H1 (cell line): ENCODE data around the gene KLF12. TPM values are rescaled to one million over a fixed set of nuclear protein-coding genes. Genes with fewer than 3 reads are reported as not detected.

Source experiments
- CTCF ChIA-PET: fragments of 300-600 bp; sonication (Branson Sonifier 250); formaldehyde crosslinking; loops from one replicate; lab custom pipeline; 2021; ENCODE audit not compliant: partially characterized antibody; lab: Charles Lee
- POLR2A ChIA-PET: fragments of 300-600 bp; sonication (Branson Sonifier 250); formaldehyde crosslinking; loops from one replicate; lab custom pipeline; 2021; ENCODE audit warnings: inconsistent platforms; ENCODE audit not compliant: partially characterized antibody; lab: Charles Lee
- DNase-seq, 2 experiments: peaks; one replicate each; pipeline versions ENCODE4 v3.0.0 to v3.0.0-alpha.2; 2010 to 2022; ENCODE audit warnings: low spot score in 2 of 2, low read depth in 1 of 2, mixed read lengths in 1 of 2
- FAIRE-seq: peaks from 2 replicates; lab custom pipeline; 2011; peaks lifted over from hg19 to GRCh38; lab: Jason Lieb, UNC
- H2AFZ ChIP-seq: 2 replicates; pipeline ENCODE4 v1.8.1; 2012; ENCODE audit warnings: low read length, inconsistent platforms
- H2AK5ac ChIP-seq: 2 replicates; pipeline ENCODE4 v1.6.1; 2013; ENCODE audit warnings: low read depth, low read length
- H2BK120ac ChIP-seq: replicated peaks from 2 replicates; pipeline ENCODE3; 2013; ENCODE audit warnings: low read depth, low read length, inconsistent platforms
- H2BK12ac ChIP-seq: 2 replicates; pipeline ENCODE4 v1.6.1; 2013; ENCODE audit warnings: low read depth, low read length
- H2BK15ac ChIP-seq: 2 replicates; pipeline ENCODE4 v1.6.1; 2013; ENCODE audit warnings: low read length
- H2BK20ac ChIP-seq: 2 replicates; pipeline ENCODE4 v1.6.1; 2013; ENCODE audit warnings: low read length
- H2BK5ac ChIP-seq: 2 replicates; pipeline ENCODE4 v1.6.1; 2013; ENCODE audit warnings: low read depth, low read length
- H3K14ac ChIP-seq: 2 replicates; pipeline ENCODE4 v1.6.1; 2013; ENCODE audit warnings: inconsistent platforms; ENCODE audit not compliant: insufficient read length
- H3K18ac ChIP-seq: 2 replicates; pipeline ENCODE4 v1.6.1; 2013; ENCODE audit warnings: low read length; ENCODE audit errors: extremely low read depth
- H3K23ac ChIP-seq: 2 replicates; pipeline ENCODE4 v1.6.1; 2013; ENCODE audit warnings: inconsistent platforms; ENCODE audit not compliant: insufficient read length
- H3K23me2 ChIP-seq: 2 replicates; pipeline ENCODE4 v1.6.1; 2013; ENCODE audit warnings: low read depth, low read length
- H3K27ac ChIP-seq: 2 replicates; pipeline ENCODE4 v1.6.1; 2011; ENCODE audit warnings: low read depth, low read length, inconsistent platforms
- H3K27me3 ChIP-seq, 4 experiments: replicated peaks in 1 of 4; 1 replicate in 1 of 4; 2 replicates in 3 of 4; pipeline versions ENCODE4 v1.6.1 to v1.8.1; 2011 to 2013; ENCODE audit warnings: low read length in 3 of 4, mild to moderate bottlenecking in 3 of 4, inconsistent platforms in 2 of 4, mixed read lengths in 2 of 4, moderate library complexity in 1 of 4; ENCODE audit not compliant: control insufficient read depth in 3 of 4, insufficient read depth in 3 of 4; ENCODE audit errors: extremely low read depth in 1 of 4
- H3K36me3 ChIP-seq, 4 experiments: 2 replicates each; pipeline versions ENCODE4 v1.6.1 to v1.8.1; 2011 to 2013; ENCODE audit warnings: mild to moderate bottlenecking in 4 of 4, low read length in 3 of 4, moderate library complexity in 2 of 4, control low read depth in 1 of 4, inconsistent platforms in 1 of 4; ENCODE audit not compliant: insufficient read depth in 4 of 4, control insufficient read depth in 2 of 4
- H3K4ac ChIP-seq: replicated peaks from 2 replicates; pipeline ENCODE3; 2013; ENCODE audit warnings: low read length, low read depth, mixed read lengths, inconsistent platforms; ENCODE audit not compliant: insufficient read length
- H3K4me1 ChIP-seq, 4 experiments: replicated peaks in 1 of 4; 1 replicate in 1 of 4; 2 replicates in 3 of 4; pipeline versions ENCODE4 v1.6.1 to v1.8.1; 2011 to 2013; ENCODE audit warnings: low read length in 3 of 4, inconsistent platforms in 2 of 4, mixed read lengths in 1 of 4; ENCODE audit not compliant: insufficient read depth in 4 of 4, control insufficient read depth in 3 of 4
- H3K4me2 ChIP-seq, 2 experiments: 2 replicates each; pipeline versions ENCODE4 v1.6.1 to v1.8.1; 2011 to 2013; ENCODE audit warnings: low read depth in 2 of 2, low read length in 2 of 2, control low read depth in 1 of 2, inconsistent platforms in 1 of 2, mild to moderate bottlenecking in 1 of 2; ENCODE audit not compliant: insufficient read depth in 1 of 2
- H3K4me3 ChIP-seq, 4 experiments: fragments of 200-600, 300-600 bp in 1 of 4; sonication (generic), shearing (Covaris generic), sonication (Bioruptor Twin) in 1 of 4; 2 replicates each; pipeline versions ENCODE4 v1.5.1 to v1.8.1; 2011 to 2016; ENCODE audit warnings: low read length in 4 of 4, low read depth in 3 of 4, control low read depth in 2 of 4, inconsistent platforms in 2 of 4, mild to moderate bottlenecking in 2 of 4, mixed read lengths in 1 of 4, moderate library complexity in 1 of 4; ENCODE audit not compliant: insufficient read depth in 2 of 4; ENCODE audit errors: extremely low read depth in 1 of 4
- H3K56ac ChIP-seq: replicated peaks from 2 replicates; pipeline ENCODE3; 2013; ENCODE audit warnings: low read depth, mild to moderate bottlenecking, mixed read lengths, low read length, inconsistent platforms; ENCODE audit not compliant: insufficient read length
- H3K79me1 ChIP-seq: 2 replicates; pipeline ENCODE4 v1.6.1; 2013; ENCODE audit warnings: low read depth, low read length, control low read depth
- H3K79me2 ChIP-seq, 2 experiments: 2 replicates each; pipeline versions ENCODE4 v1.6.1 to v1.8.1; 2012 to 2013; ENCODE audit warnings: low read length in 2 of 2, mild to moderate bottlenecking in 2 of 2, inconsistent platforms in 1 of 2; ENCODE audit not compliant: insufficient read depth in 2 of 2, control insufficient read depth in 1 of 2
- H3K9ac ChIP-seq, 4 experiments: replicated peaks in 1 of 4; 1 replicate in 1 of 4; 2 replicates in 3 of 4; pipeline versions ENCODE4 v1.6.1 to v1.8.1; 2011 to 2013; ENCODE audit warnings: low read depth in 3 of 4, low read length in 3 of 4, control low read depth in 2 of 4, mild to moderate bottlenecking in 2 of 4, moderate library complexity in 2 of 4, inconsistent platforms in 1 of 4; ENCODE audit errors: extremely low read depth in 1 of 4
- H3K9me3 ChIP-seq, 2 experiments: 2 replicates each; pipeline versions ENCODE4 v1.6.1 to v1.8.1; 2012 to 2013; ENCODE audit warnings: mild to moderate bottlenecking in 2 of 2, moderate library complexity in 2 of 2, control low read depth in 1 of 2, inconsistent platforms in 1 of 2, low read depth in 1 of 2, low read length in 1 of 2, mixed read lengths in 1 of 2; ENCODE audit not compliant: insufficient read depth in 2 of 2
- H4K20me1 ChIP-seq, 2 experiments: replicated peaks in 1 of 2; 2 replicates each; pipeline versions ENCODE3 to v1.8.1; 2011 to 2013; ENCODE audit warnings: inconsistent platforms in 2 of 2, low read length in 2 of 2, mild to moderate bottlenecking in 1 of 2; ENCODE audit not compliant: insufficient read depth in 2 of 2, control insufficient read depth in 1 of 2
- H4K5ac ChIP-seq: 2 replicates; pipeline ENCODE4 v1.6.1; 2013; ENCODE audit warnings: low read length, low read depth, mixed read lengths, inconsistent platforms; ENCODE audit not compliant: insufficient read length
- H4K8ac ChIP-seq: 2 replicates; pipeline ENCODE4 v1.8.0; 2013; ENCODE audit warnings: mild to moderate bottlenecking, moderate library complexity, low read length, inconsistent platforms; ENCODE audit not compliant: insufficient read depth; ENCODE audit errors: extremely low read depth
- H4K91ac ChIP-seq: replicated peaks from 2 replicates; pipeline ENCODE3; 2013; ENCODE audit warnings: low read length, mixed read lengths, inconsistent platforms; ENCODE audit not compliant: insufficient read length
- ATF3 ChIP-seq: IDR thresholded peaks from 2 replicates; pipeline ENCODE4 v1.6.1; 2011; ENCODE audit warnings: low read depth, mild to moderate bottlenecking, low read length; ENCODE audit not compliant: insufficient read depth
- CREB1 ChIP-seq: IDR thresholded peaks from 2 replicates; pipeline ENCODE4 v1.6.1; 2012; ENCODE audit warnings: inconsistent platforms
- KDM5A ChIP-seq: fragments of 200-600 bp; IDR thresholded peaks from 2 replicates; pipeline ENCODE4 v1.7.1; 2012; ENCODE audit warnings: mild to moderate bottlenecking, low read length, inconsistent platforms, mixed read lengths
- TCF12 ChIP-seq: IDR thresholded peaks from 2 replicates; pipeline ENCODE4 v1.6.1; 2011; ENCODE audit warnings: low read depth, mild to moderate bottlenecking, low read length
- WGBS, 2 experiments: shearing (Covaris generic) in 1 of 2; methylation state at CpG; one replicate each; pipeline versions ENCODE4 v1.1.6 to v1.1.7; 2013 to 2015; ENCODE audit warnings: low lambda C conversion rate in 2 of 2, mixed read lengths in 2 of 2, inconsistent platforms in 1 of 2, low coverage in 1 of 2, missing lambda C conversion rate in 1 of 2; ENCODE audit not compliant: insufficient replicate concordance in 2 of 2, insufficient coverage in 1 of 2, insufficient read length in 1 of 2; ENCODE audit errors: extremely low coverage in 1 of 2, missing lambda C conversion rate in 1 of 2; 5-methylcytosine and 5-hydroxymethylcytosine counted together
- polyA plus RNA-seq, 7 experiments: library from polyadenylated mRNA; depleted of rRNA in 3 of 7; stranded (reverse) in 5 of 7; unstranded in 2 of 7; fragments of >200 nt in 5 of 7; fragments of 200-250 nt in 2 of 7; gene quantifications; 1 replicate in 5 of 7; 2 replicates in 1 of 7; 4 replicates in 1 of 7; pipeline versions ENCODE4 v1.2.1 to v1.2.3, GENCODE V29; 2011 to 2013; ENCODE audit warnings: missing spikeins in 2 of 7, mixed read lengths in 2 of 7
- total RNA-seq: library from RNA; stranded (reverse); fragmentation: NEBNext Ultra II Directional; extraction: Animal tissue kit (Norgen Biotek cat#: 25700); gene quantifications from 2 replicates; pipeline ENCODE4 v1.2.1, GENCODE V29; 2021

The KLF12 gene
- total and polyA plus RNA-seq, 2 of the 8 experiments (the other 6 are each of a cell fraction or from before 2014, with no cell fraction given), result 6.6 to 12.1 TPM

GRCh38 chr13:74168263-74168675 lies 34.1 kb upstream of the KLF12 start:
- Histone ChIP-seq H3K18ac (no peak overlapping the region), H3K27ac (no peak overlapping the region), H2BK15ac (no peak overlapping the region), H4K5ac (no peak overlapping the region), H3K27me3 (no peaks in the 10 kb centered on the region), H4K91ac (no peak overlapping the region), H2BK12ac (no peak overlapping the region), H3K4ac (no peak overlapping the region), H3K14ac (no peak overlapping the region), H3K4me2 (no peak overlapping the region), H4K8ac (no peak overlapping the region), H3K4me1 (no peaks in the 10 kb centered on the region), H2AFZ (peak overlapping the region; percentile 90), H2AK5ac (no peak overlapping the region), H3K36me3 (no peaks in the 10 kb centered on the region), H2BK5ac (no peak overlapping the region), H2BK120ac (peak overlapping the region; percentile 13), H3K23me2 (no peaks in the 10 kb centered on the region), H3K79me2 (no peaks in the 10 kb centered on the region), H3K79me1 (no peaks in the 10 kb centered on the region), H3K9ac (no peak overlapping the region), H4K20me1 (no peaks in the 10 kb centered on the region), H3K56ac (no peak overlapping the region), H3K4me3 (no peak overlapping the region), H3K23ac (no peak overlapping the region), H3K9me3 (no peaks in the 10 kb centered on the region), H2BK20ac (no peak overlapping the region)
- ChIA-PET POLR2A (no interaction called here), CTCF (no interaction called here)
- 75% methylated on average over 4 of the region's 4 CpGs; no CpG with 5 or more reads in 1 of the 2 experiments for WGBS, 2 experiments
- FAIRE-seq, result no peak
- no peak for TF ChIP-seq KDM5A
- no peak for TF ChIP-seq ATF3
- no peak for TF ChIP-seq CREB1
- no peak for TF ChIP-seq TCF12
- no peak for DNase-seq
